ENCODE measurements around the gene PLA2G15. TPM values are rescaled to one million over a fixed set of nuclear protein-coding genes. Genes with fewer than 3 reads are reported as not detected.

PLA2G15 gene
- 10 to 100 TPM in 3 of 4 donors, 1 to 10 TPM in 1; 4.5 to 18.0 (median 11.7) TPM for total RNA-seq

DNA sequence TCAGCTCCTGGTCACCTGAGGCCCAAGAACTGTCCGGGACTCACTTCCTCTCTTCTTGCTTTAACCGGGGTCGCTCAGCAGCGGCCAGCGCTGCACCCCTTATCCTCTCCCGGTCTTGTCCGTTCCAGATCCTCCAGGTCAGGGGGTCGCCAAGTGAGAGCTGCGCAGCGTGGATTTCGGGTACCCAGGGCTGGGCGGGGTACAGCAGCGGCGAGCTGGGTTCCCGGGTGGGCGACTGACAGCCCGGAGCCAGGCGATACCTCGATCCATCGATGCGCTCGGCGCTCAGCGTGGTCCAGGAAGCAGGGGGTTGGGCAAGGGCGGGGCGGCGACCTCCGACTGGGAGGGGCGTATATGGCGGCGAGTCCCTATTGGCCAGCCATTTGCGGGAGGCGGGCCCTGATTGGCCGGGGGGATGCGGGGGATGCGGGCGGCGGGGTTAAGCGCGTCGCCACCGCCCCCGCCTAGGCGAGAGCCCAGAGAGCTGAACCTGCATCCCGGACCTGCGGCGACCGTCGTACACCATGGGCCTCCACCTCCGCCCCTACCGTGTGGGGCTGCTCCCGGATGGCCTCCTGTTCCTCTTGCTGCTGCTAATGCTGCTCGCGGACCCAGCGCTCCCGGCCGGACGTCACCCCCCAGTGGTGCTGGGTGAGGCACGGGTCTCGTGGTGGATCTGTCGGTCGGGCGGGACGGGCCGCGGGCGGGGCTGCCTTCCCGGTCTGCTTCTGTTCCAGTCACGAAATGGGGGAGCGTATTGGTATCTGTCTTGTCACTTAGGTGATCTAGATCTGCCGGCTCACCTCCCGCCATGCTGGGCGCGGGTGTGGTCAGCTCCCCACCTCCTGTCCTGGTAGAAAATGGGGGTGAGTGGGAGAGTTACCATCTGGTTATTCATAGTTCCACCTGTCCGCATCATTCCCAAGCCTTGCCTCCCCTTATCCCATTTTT, at the start of gene PLA2G15:
TSS of gene PLA2G15 (plus strand) at position 471 of the 951 bp plus-strand sequence. CDS start at position 525, 54 bp downstream.
- WGBS, 2 donors (ENCODE audit: low coverage in 1 of 2) = no CpG with 5 or more reads among the region's 75 CpGs
- peak within 1 kb of the TSS; percentile 80 to 91 for H3K4me3 ChIP-seq
- no peaks in the 10 kb centered on the region for H3K27me3 ChIP-seq
- H3K4me1 ChIP-seq = peaks cover 0 to 42% (median 23%) of the 10 kb centered on the region in 3 donors
- TF ChIP-seq EP300 (IDR thresholded peaks at IDR 0.05) (no peak), POLR2AphosphoS5 (IDR thresholded peaks at IDR 0.05) (peak; percentile 74), CTCF (IDR thresholded peaks at IDR 0.05) (no peak), POLR2A (IDR thresholded peaks at IDR 0.05) (peak; percentile 45 to 58)
- peak; percentile 98 for ATAC-seq
- H3K9me3 ChIP-seq = no peaks in the 10 kb centered on the region
- peaks cover 0 to 18% of the 10 kb centered on the region in 2 donors for H3K36me3 ChIP-seq
- H3K27ac ChIP-seq = peak within 1 kb of the TSS in 3 of 4 donors; percentile 59 to 73 (median 69)

- Histone ChIP-seq H3K36me3 (peaks cover 0 to 23% of the 10 kb centered on the region in 2 donors), H3K27ac (no peak overlapping the region), H3K9me3 (no peaks in the 10 kb centered on the region), H3K4me1 (peaks cover 0 to 13% (median 0%) of the 10 kb centered on the region in 3 donors), H3K4me3 (no peak overlapping the region), H3K27me3 (no peaks in the 10 kb centered on the region)
- ATAC-seq = no peak
- TF ChIP-seq POLR2A (IDR thresholded peaks at IDR 0.05) (no peak), CTCF (IDR thresholded peaks at IDR 0.05) (no peak), EP300 (IDR thresholded peaks at IDR 0.05) (no peak), POLR2AphosphoS5 (IDR thresholded peaks at IDR 0.05) (no peak)
- 72 to 100% methylated on average over 1 to 2 of the region's 2 CpGs for WGBS, 2 donors (ENCODE audit: low coverage in 1 of 2)
Measured at GRCh38 chr16:68197250-68197649, 47.9 kb upstream of the PLA2G15 start.

GRCh38 chr16:68200088-68200783, 44.9 kb upstream of the PLA2G15 start:
- Histone ChIP-seq H3K27ac (no peak overlapping the region), H3K9me3 (no peaks in the 10 kb centered on the region), H3K4me3 (no peak overlapping the region), H3K27me3 (no peaks in the 10 kb centered on the region), H3K36me3 (peaks cover 0 to 8% of the 10 kb centered on the region in 2 donors), H3K4me1 (peaks cover 0 to 13% (median 0%) of the 10 kb centered on the region in 3 donors)
- WGBS, 2 donors (ENCODE audit: low coverage in 1 of 2) = 57 to 59% methylated on average over 2 to 3 of the region's 3 CpGs
- TF ChIP-seq CTCF (IDR thresholded peaks at IDR 0.05) (no peak), POLR2AphosphoS5 (IDR thresholded peaks at IDR 0.05) (no peak), POLR2A (IDR thresholded peaks at IDR 0.05) (no peak), EP300 (IDR thresholded peaks at IDR 0.05) (no peak)
- no peak for ATAC-seq

- ATAC-seq = no peak
Measured at GRCh38 chr16:68202091-68202519, 43.1 kb upstream of the PLA2G15 start.

GRCh38 chr16:68206245-68206644, 38.9 kb upstream of the PLA2G15 start:
- no peak for ATAC-seq
- peaks cover 0 to 2% (median 0%) of the 10 kb centered on the region in 3 donors for H3K4me1 ChIP-seq
- no peaks in the 10 kb centered on the region for H3K9me3 ChIP-seq
- whole genome bisulfite sequencing, 2 donors (ENCODE audit: low coverage in 1 of 2) = 78 to 87% methylated on average over 2 of the region's 2 CpGs
- no peak overlapping the region for H3K27ac ChIP-seq
- TF ChIP-seq POLR2A (IDR thresholded peaks at IDR 0.05) (no peak), EP300 (IDR thresholded peaks at IDR 0.05) (no peak), CTCF (IDR thresholded peaks at IDR 0.05) (no peak), POLR2AphosphoS5 (IDR thresholded peaks at IDR 0.05) (no peak)
- H3K36me3 ChIP-seq = peaks cover 0 to 8% of the 10 kb centered on the region in 2 donors
- no peak overlapping the region for H3K4me3 ChIP-seq
- H3K27me3 ChIP-seq = no peaks in the 10 kb centered on the region

More at GRCh38 chr16:68202091-68202519, 43.1 kb upstream of the PLA2G15 start:
- peaks cover 0 to 8% of the 10 kb centered on the region in 2 donors for H3K36me3 ChIP-seq
- H3K4me1 ChIP-seq = peaks cover 0 to 13% (median 0%) of the 10 kb centered on the region in 3 donors
- H3K27me3 ChIP-seq = no peaks in the 10 kb centered on the region
- H3K27ac ChIP-seq = no peak overlapping the region
- TF ChIP-seq EP300 (IDR thresholded peaks at IDR 0.05) (no peak), POLR2A (IDR thresholded peaks at IDR 0.05) (no peak)
- no peak overlapping the region for H3K4me3 ChIP-seq
- no peaks in the 10 kb centered on the region for H3K9me3 ChIP-seq

Measured in gastroesophageal sphincter (tissue), 4 donors.